Naive B cell (primary cell): Measurements from ENCODE around the gene NEAT1. TPM values are rescaled to one million over a fixed set of nuclear protein-coding genes. Genes with fewer than 3 reads are reported as not detected.
"Not testable (repeated sequence)": the region's sequence is repeated elsewhere in the genome, so short reads cannot be mapped to it uniquely, and the experiment has no call there.

Experiments
- ATAC-seq, 2 donors: fragments of 150-1000 bp; cut with Tn5 transposase; 2 replicates each; pipeline ENCODE4 v1.10.0; 2021; ENCODE audit warnings: low read depth in 2 of 2, mild to moderate bottlenecking in 2 of 2, moderate library complexity in 2 of 2
- DNase-seq: peaks from one replicate; pipeline ENCODE4 v3.0.0; 2022
- H3K27ac Mint-ChIP-seq, 6 donors: one replicate each; pipeline ENCODE4 v1.8.0; 2020 to 2022; ENCODE audit warnings: mild to moderate bottlenecking in 6 of 6, mixed read lengths in 6 of 6, moderate library complexity in 5 of 6, inconsistent platforms in 2 of 6
- H3K27me3 Mint-ChIP-seq, 3 donors: one replicate each; pipeline ENCODE4 v1.8.0; 2021 to 2022; ENCODE audit warnings: mixed read lengths in 3 of 3, mild to moderate bottlenecking in 1 of 3
- H3K36me3 Mint-ChIP-seq, 2 donors: one replicate each; pipeline ENCODE4 v1.8.0; 2020 to 2022; ENCODE audit warnings: mixed read lengths in 2 of 2, inconsistent platforms in 1 of 2, mild to moderate bottlenecking in 1 of 2
- H3K4me1 Mint-ChIP-seq, 3 donors: one replicate each; pipeline ENCODE4 v1.8.0; 2020 to 2022; ENCODE audit warnings: mixed read lengths in 3 of 3, inconsistent platforms in 1 of 3, mild to moderate bottlenecking in 1 of 3, moderate library complexity in 1 of 3
- H3K4me3 Mint-ChIP-seq, 8 donors: one replicate each; pipeline ENCODE4 v1.8.0; 2020 to 2022; ENCODE audit warnings: mild to moderate bottlenecking in 8 of 8, mixed read lengths in 8 of 8, moderate library complexity in 8 of 8, inconsistent platforms in 2 of 8
- H3K9me3 Mint-ChIP-seq, 7 donors: one replicate each; pipeline ENCODE4 v1.8.0; 2020 to 2022; ENCODE audit warnings: mixed read lengths in 7 of 7, mild to moderate bottlenecking in 5 of 7, inconsistent platforms in 2 of 7, moderate library complexity in 1 of 7
- polyA plus RNA-seq, 6 donors: library from polyadenylated mRNA; unstranded; fragments of 300-500 nt; fragmentation: Illumina TruSeq; gene quantifications; one replicate each; pipeline ENCODE4 v1.2.3, GENCODE V29; 2021; ENCODE audit warnings: low read depth in 6 of 6

The NEAT1 gene
- polyA plus RNA-seq, 6 donors from 2014 or later: 0.88 to 4.2 (median 1.2) TPM

DNA sequence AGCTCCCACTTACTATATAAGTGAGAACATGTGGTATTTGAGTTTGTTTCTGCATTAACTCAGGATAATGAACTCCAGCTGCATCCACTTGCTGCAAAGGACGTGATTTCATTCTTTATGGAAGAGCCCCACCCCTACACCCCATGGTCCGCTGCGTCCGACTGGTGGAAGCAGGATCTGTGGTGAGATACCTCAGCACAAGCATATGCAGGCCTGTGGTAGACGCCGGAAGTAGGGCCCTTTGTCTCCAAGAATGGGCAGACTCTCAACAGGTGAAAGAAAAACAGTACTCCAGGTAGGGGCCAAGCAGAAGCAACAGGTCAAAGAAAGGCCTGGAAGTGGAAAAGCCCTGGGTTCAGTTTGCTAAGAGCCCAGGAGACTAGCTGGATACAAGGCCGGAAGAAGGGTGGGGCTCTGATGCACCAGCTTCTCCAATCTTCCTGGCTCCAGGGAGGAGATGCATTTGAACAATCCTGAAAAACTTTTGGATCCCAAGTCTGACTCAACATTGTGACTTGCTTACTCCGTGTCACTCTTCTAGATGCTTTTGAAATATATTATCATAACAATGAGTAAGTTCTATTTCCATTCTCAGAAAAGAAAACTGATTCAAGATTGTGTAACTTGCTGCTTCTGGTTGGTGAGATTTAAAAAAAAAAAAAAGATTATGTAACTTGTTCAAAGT, 30.4 kb downstream of the NEAT1 start:
- peak overlapping the region in 3 of 6 donors; percentile 49 to 85 (median 78) for H3K27ac Mint-ChIP-seq
- DNase-seq: no peak
- H3K4me3 Mint-ChIP-seq: peak overlapping the region in 7 of 8 donors; percentile 1 to 89 (median 29)
- peaks cover 0 to 3% (median 0%) of the 10 kb centered on the region in 7 donors for H3K9me3 Mint-ChIP-seq
- no peaks in the 10 kb centered on the region for H3K36me3 Mint-ChIP-seq
- H3K27me3 Mint-ChIP-seq: no peaks in the 10 kb centered on the region
- H3K4me1 Mint-ChIP-seq: peaks cover 20 to 60% (median 33%) of the 10 kb centered on the region in 3 donors
- no peak for ATAC-seq

DNA sequence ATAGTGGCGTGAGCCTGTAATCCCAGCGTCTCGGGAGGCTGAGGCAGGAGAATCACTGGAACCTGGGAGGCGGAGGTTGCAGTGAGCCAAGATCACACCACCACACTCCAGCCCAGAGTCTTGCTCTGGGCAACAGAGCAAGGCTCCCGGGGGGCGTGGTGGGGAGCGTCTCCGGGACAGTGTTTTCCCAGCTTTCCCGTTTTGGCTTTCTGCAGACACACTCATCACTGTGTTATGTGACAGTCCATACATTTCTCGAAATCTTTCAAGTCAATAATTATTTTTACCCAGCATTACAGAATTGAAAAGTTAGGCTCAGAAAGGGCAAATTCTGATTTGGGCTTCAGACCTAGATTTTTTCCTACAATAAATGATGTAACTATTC, 31.7 kb downstream of the NEAT1 start:
- peak overlapping the region; percentile 89 to 98 (median 94) for H3K4me3 Mint-ChIP-seq
- H3K27me3 Mint-ChIP-seq: no peaks in the 10 kb centered on the region
- ATAC-seq: no peak
- H3K4me1 Mint-ChIP-seq: peaks cover 18 to 51% (median 26%) of the 10 kb centered on the region in 3 donors
- H3K9me3 Mint-ChIP-seq: peaks cover 0 to 3% (median 0%) of the 10 kb centered on the region in 7 donors
- peak overlapping the region in 3 of 6 donors; percentile 90 to 97 (median 94) for H3K27ac Mint-ChIP-seq
- no peaks in the 10 kb centered on the region for H3K36me3 Mint-ChIP-seq
- DNase-seq: no peak

DNA sequence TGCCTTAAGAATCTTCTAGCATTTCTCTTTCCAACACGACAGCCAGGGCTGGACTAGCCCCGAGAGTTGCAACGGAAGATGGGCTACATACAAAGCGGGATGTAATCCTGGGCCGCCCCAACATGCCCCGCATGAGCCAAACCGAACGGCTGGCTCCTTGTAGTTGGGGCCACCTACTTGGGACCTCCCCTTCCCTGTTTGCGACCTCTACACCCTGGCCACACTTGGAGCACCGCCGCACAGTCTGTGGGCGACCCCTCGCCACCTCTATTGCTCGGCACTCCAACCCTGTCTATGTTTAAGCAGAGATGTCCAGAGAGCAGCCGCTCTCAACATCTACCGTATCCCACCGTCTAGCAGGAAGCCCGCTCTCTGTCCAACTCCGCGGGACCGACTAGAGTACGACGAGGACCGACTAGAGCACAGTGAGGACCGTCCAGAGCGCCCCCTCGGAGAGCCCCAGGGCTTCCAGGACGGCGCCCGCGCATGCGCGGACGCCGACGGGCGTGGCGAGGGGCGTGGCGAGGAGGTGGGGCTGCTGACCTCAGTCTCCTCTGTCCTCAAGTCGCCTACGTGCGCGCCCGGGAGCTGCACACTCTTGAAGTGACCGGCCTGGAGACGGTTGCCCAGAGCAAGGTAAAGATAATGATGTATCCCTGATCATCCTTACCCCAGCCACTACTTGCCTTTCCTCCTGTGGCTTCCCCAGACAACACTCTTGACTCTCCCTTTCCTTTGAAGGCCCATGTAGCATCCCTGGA, 32.3 kb downstream of the NEAT1 start:
- H3K27me3 Mint-ChIP-seq: no peaks in the 10 kb centered on the region
- H3K9me3 Mint-ChIP-seq: peaks cover 0 to 2% (median 0%) of the 10 kb centered on the region in 7 donors
- ATAC-seq (peak; percentile 92 to 93), DNase-seq (peak; percentile 75)
- H3K36me3 Mint-ChIP-seq: no peaks in the 10 kb centered on the region
- peak overlapping the region; percentile 89 to 98 (median 94) for H3K4me3 Mint-ChIP-seq
- H3K27ac Mint-ChIP-seq: peak overlapping the region; percentile 90 to 97 (median 94)
- H3K4me1 Mint-ChIP-seq: peaks cover 18 to 50% (median 26%) of the 10 kb centered on the region in 3 donors

DNA sequence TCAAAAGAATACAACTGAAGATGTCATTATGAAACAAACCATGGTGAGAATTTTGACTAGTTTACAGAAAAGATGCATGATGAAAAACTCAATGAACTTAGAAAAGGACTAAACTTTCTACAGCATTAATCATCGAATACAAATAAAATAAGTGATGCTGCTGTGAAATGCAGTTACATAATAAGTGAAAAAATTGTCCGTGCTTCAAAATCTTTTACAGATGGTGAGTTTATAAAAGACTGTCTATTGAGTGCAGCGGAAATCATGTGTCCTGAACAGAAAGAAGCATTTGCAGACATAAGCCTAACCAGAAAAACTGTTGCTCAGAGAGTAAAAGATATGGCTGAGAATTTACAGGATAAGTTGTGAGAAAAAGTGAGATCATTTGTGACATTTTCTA, 33.8 kb downstream of the NEAT1 start:
- Mint-ChIP-seq H3K36me3 (no peaks in the 10 kb centered on the region), H3K9me3 (peaks cover 0 to 2% (median 0%) of the 10 kb centered on the region in 7 donors), H3K27me3 (no peaks in the 10 kb centered on the region), H3K27ac (peak overlapping the region in 3 of 6 donors; percentile 24 to 90 (median 86)), H3K4me1 (peaks cover 18 to 47% (median 26%) of the 10 kb centered on the region in 3 donors), H3K4me3 (peak overlapping the region; percentile 21 to 93 (median 68))
- ATAC-seq: no peak
- DNase-seq: no peak

DNA sequence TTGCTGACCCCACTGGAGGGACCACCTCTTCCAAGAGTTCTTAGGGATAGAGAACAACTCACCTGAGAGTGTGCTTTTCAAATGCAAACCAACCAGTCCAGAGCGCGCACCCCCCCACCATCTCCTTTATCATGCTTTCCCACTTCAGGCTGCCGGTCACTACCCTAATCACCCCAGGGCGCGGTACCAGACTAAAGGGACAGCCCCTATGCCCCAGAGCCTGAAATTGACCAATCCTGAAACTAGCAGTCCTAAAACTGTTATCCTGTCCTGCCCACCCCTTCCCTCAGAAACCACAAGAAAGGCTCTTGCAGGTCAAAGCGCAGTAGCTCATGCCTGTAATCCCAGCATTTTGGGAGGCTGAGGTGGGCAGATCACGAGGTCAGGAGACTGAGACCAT, 37.0 kb downstream of the NEAT1 start:
- Mint-ChIP-seq H3K27me3 (no peaks in the 10 kb centered on the region), H3K4me1 (peaks cover 18 to 28% (median 18%) of the 10 kb centered on the region in 3 donors), H3K4me3 (no peak overlapping the region), H3K36me3 (no peaks in the 10 kb centered on the region), H3K27ac (no peak overlapping the region), H3K9me3 (no peaks in the 10 kb centered on the region)
- ATAC-seq: no peak
- DNase-seq: no peak

GRCh38 chr11:65465471-65465870, 42.9 kb downstream of the NEAT1 start:
- not testable (repeated sequence) for DNase-seq, H3K36me3 Mint-ChIP-seq, H3K27me3 Mint-ChIP-seq, H3K9me3 Mint-ChIP-seq, ATAC-seq, H3K4me3 Mint-ChIP-seq
- Mint-ChIP-seq H3K27ac (peak overlapping the region in 1 of 6 donors; percentile 43), H3K4me1 (peaks cover 2 to 17% (median 8%) of the 10 kb centered on the region in 3 donors)

GRCh38 chr11:65467306-65467705, 44.7 kb downstream of the NEAT1 start:
- H3K27me3 Mint-ChIP-seq, ATAC-seq, H3K9me3 Mint-ChIP-seq, H3K4me3 Mint-ChIP-seq, H3K27ac Mint-ChIP-seq, DNase-seq, H3K36me3 Mint-ChIP-seq: not testable (repeated sequence)
- peaks cover 12 to 32% (median 13%) of the 10 kb centered on the region in 3 donors for H3K4me1 Mint-ChIP-seq

DNA sequence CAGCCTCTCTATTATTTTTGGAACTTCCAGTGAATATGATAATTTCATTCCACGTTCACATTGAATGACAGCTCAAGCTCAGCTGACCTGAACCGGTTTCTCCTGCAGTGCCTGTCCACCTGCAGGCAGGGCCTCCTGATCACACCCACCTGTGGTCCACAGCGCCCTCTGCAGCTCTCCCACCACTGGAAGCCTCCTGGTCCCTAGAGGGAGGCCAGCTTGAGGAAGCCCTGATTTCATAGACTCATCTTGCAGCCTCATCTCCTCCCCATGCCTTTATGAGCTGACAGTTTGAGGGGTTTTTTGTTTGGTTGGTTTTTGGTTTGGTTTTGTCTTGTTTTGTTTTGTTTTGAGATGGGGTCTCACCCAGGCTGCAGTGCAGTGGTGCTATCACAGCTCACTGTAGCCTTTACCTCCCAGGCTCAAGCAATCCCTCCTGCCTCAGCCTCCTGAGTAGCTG, 46.3 kb downstream of the NEAT1 start:
- peaks cover 12 to 37% (median 13%) of the 10 kb centered on the region in 3 donors for H3K4me1 Mint-ChIP-seq
- H3K4me3 Mint-ChIP-seq: no peak overlapping the region
- peak in 1 of 2 donors; percentile 8 for ATAC-seq
- H3K27me3 Mint-ChIP-seq: no peaks in the 10 kb centered on the region
- DNase-seq: peak; percentile 30
- no peaks in the 10 kb centered on the region for H3K9me3 Mint-ChIP-seq
- H3K27ac Mint-ChIP-seq: peak overlapping the region in 4 of 6 donors; percentile 11 to 87 (median 56)
- no peaks in the 10 kb centered on the region for H3K36me3 Mint-ChIP-seq

DNA sequence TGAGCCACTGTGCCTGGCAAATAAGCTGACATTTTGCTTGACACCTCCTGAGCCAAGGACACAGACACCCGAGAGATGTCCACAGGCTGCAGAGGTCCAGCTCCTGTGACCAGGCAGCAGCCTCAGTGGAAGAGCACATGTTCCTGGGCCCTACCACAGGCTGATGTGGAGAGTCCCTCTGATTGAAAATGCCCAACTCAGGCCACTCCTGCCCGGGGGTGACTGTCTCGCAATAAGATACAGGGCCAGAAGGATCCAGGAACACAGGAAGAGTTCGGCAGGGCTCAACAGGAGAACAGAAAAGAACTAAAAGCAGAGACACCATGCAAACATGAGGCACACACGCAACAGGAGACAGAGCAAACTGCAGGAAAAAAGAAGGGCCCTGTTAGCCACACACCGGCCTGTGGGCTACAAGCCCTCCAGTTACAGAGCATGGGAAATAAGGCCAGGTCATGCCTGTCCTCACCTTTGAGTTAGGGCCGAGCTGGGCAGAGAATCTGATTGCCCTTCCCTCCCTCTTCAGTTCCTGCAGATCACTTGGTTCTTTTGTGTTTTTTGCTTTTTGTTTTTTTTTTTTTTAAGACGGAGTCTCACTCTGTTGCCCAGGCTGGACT, 47.9 kb downstream of the NEAT1 start:
- H3K36me3 Mint-ChIP-seq: no peaks in the 10 kb centered on the region
- peaks cover 12 to 37% (median 13%) of the 10 kb centered on the region in 3 donors for H3K4me1 Mint-ChIP-seq
- ATAC-seq: no peak
- H3K27ac Mint-ChIP-seq: peak overlapping the region; percentile 87 to 97 (median 94)
- DNase-seq: no peak
- H3K27me3 Mint-ChIP-seq: no peaks in the 10 kb centered on the region
- H3K9me3 Mint-ChIP-seq: no peaks in the 10 kb centered on the region
- peak overlapping the region in 4 of 8 donors; percentile 5 to 29 (median 18) for H3K4me3 Mint-ChIP-seq

DNA sequence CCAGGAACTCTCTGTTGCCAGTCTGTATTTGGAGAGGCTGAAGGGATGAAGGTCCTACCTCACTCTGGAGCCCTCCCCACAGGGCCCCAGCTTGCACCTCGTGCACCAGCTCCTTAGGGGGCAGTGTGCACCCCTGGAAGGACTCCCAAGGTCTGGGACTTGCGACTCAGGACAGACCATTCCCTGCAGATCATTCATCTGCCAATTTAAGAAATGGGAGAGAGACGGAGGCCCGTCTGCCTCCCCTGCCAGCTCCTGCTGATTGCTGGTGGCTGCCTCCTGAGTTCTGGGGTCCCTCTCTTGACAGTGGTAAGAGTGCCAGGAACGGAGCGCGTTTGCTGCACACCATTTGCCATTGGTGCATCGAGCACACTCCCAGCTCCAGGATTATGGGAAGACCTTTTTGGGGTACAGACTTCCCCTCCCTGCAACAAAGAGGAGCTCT, 48.9 kb downstream of the NEAT1 start:
- Mint-ChIP-seq H3K27me3 (no peaks in the 10 kb centered on the region), H3K9me3 (no peaks in the 10 kb centered on the region), H3K4me3 (peak overlapping the region in 7 of 8 donors; percentile 53 to 78 (median 74)), H3K4me1 (peaks cover 15 to 35% (median 16%) of the 10 kb centered on the region in 3 donors), H3K27ac (peak overlapping the region; percentile 92 to 98 (median 96)), H3K36me3 (no peaks in the 10 kb centered on the region)
- DNase-seq: no peak
- ATAC-seq: no peak

- not testable (repeated sequence) for H3K9me3 Mint-ChIP-seq, ATAC-seq, H3K36me3 Mint-ChIP-seq, H3K27me3 Mint-ChIP-seq, DNase-seq
- Mint-ChIP-seq H3K4me1 (peaks cover 23 to 40% (median 24%) of the 10 kb centered on the region in 3 donors), H3K4me3 (peak overlapping the region; percentile 53 to 78 (median 72)), H3K27ac (peak overlapping the region; percentile 92 to 98 (median 96))
These were observed 50.1 kb downstream of the NEAT1 start for GRCh38 chr11:65472588-65473277.

DNA sequence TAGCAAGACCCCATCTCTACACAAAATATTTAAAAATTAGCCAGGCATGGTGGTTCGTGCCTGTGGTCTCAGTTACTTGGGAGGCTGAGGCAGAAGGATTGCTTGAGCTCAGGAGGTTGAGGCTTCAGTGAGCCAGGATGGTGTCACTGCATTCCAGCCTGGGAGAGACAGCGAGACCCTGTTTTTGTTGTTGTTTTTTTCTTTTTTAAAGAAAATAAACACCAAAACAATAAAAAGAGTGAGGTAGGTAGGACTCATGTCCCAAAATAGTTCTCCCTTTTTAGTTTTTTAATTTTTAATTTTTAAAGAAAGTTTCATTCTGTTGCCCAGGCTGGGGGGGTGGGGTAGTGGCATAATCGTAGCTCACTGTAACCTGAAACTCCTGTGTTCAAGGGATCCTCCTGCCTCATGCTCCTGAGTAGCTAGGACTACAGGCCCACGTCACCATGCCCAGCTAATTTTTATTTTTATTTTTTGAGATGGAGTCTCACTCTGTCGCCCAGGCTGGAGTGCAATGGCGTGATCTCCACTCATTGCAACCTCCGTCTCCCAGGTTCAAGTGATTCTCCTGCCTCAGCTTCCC, 50.8 kb downstream of the NEAT1 start:
- ATAC-seq: no peak
- H3K36me3 Mint-ChIP-seq: no peaks in the 10 kb centered on the region
- no peaks in the 10 kb centered on the region for H3K9me3 Mint-ChIP-seq
- H3K4me3 Mint-ChIP-seq: no peak overlapping the region
- H3K27me3 Mint-ChIP-seq: no peaks in the 10 kb centered on the region
- peak overlapping the region in 2 of 6 donors; percentile 51 to 92 for H3K27ac Mint-ChIP-seq
- H3K4me1 Mint-ChIP-seq: peaks cover 21 to 41% (median 27%) of the 10 kb centered on the region in 3 donors
- DNase-seq: no peak
